Measurements from ENCODE around the gene KRT16. TPM values are rescaled to one million over a fixed set of nuclear protein-coding genes. Genes with fewer than 3 reads are reported as not detected.
A peak's percentile ranks its signal among the peaks of the same experiment; 100 is the strongest.

Gene KRT16
- total and polyA plus RNA-seq, 2 of the 8 experiments (the other 6 are each of a cell fraction or from before 2014, with no cell fraction given) = not detected

DNA sequence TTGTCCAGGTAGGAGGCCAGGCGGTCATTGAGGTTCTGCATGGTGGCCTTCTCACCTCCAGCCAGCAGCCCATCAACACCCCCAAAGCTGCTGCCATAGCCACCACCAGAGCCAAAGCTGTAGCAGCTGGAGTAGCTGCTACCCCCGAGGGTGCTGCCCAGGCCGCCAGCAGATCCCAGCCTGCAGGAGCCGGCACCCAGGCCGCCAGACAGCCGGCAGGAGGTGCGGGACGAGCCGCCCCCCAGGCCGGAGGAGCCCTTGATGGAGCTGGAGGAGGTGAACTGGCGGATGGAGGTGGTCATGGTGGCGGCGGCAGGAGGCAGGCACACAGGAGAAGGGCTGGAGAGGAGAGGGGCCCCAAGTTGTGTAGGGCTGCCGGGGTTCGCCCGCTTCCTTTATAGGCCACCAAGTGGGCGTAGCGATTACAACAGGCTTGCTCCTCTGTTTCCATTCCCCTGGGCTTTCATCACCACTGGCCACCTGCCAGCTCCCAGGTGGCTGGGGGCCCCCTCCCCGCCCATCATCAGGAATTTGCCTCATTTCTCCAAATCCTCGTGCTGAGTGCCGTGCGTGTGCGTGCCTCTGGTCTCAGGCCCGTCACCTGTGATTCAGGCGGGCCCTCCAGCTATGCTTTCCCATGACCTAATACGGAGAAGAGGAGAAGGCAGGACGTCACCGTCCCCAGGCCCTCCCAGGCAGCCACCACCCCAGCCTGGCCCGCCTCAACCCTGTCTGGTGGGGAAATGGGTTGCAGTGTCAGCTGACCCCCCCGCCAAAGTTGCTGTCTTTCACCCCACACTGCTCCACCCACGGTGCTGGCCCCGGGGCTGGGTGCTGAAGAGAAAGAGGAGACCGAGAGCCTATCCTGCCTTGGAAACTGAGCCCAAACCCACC is 11.9 kb upstream of the KRT16 start, which contains the start of gene KRT17:
Gene KRT17 (minus strand): TSS at position 368 of the 894 bp plus-strand sequence. CDS start 66 bp downstream, at position 302.
- Histone ChIP-seq H3K79me1 (ENCODE audit: low read depth, low read length) (no peaks in the 10 kb centered on the region), H3K23ac (ENCODE audit: insufficient read length) (no peak within 1 kb of the TSS), H3K18ac (ENCODE audit: extremely low read depth, low read length) (no peak within 1 kb of the TSS), H3K4me2 (ENCODE audit: insufficient read depth in 1 of 2, low read depth in 2 of 2, low read length in 2 of 2) (no peak within 1 kb of the TSS), H2BK20ac (ENCODE audit: low read length) (no peak within 1 kb of the TSS), H4K91ac (replicated peaks; ENCODE audit: insufficient read length, low read length) (no peak within 1 kb of the TSS), H3K79me2 (ENCODE audit: control insufficient read depth in 1 of 2, insufficient read depth in 2 of 2, low read length in 2 of 2) (no peaks in the 10 kb centered on the region), H3K9me3 (ENCODE audit: insufficient read depth in 2 of 2, low read depth in 1 of 2, low read length in 1 of 2) (no peaks in the 10 kb centered on the region), H3K36me3 (ENCODE audit: control insufficient read depth in 2 of 4, insufficient read depth in 4 of 4, low read length in 3 of 4) (no peaks in the 10 kb centered on the region), H3K27ac (ENCODE audit: low read depth, low read length) (no peak within 1 kb of the TSS), H3K4me3 (ENCODE audit: extremely low read depth in 1 of 4, insufficient read depth in 2 of 4, low read depth in 3 of 4, low read length in 4 of 4) (no peak within 1 kb of the TSS), H3K56ac (replicated peaks; ENCODE audit: insufficient read length, low read depth, low read length) (no peak within 1 kb of the TSS), H2BK12ac (ENCODE audit: low read depth, low read length) (no peak within 1 kb of the TSS; the same call in 1 of the 2 replicates), H2AFZ (ENCODE audit: low read length) (no peak within 1 kb of the TSS), H3K14ac (ENCODE audit: insufficient read length) (no peak within 1 kb of the TSS), H4K8ac (ENCODE audit: extremely low read depth, insufficient read depth, low read length) (no peak within 1 kb of the TSS), H3K9ac (replicated peaks in 1 of 4; ENCODE audit: extremely low read depth in 1 of 4, low read depth in 3 of 4, low read length in 3 of 4) (no peak within 1 kb of the TSS), H2BK15ac (ENCODE audit: low read length) (no peak within 1 kb of the TSS), H3K4me1 (replicated peaks in 1 of 4; ENCODE audit: control insufficient read depth in 3 of 4, insufficient read depth in 4 of 4, low read length in 3 of 4) (peaks cover 0 to 6% (median 0%) of the 10 kb centered on the region in 4 experiments; a peak in 1 of 7 replicates), H4K20me1 (replicated peaks in 1 of 2; ENCODE audit: control insufficient read depth in 1 of 2, insufficient read depth in 2 of 2, low read length in 2 of 2) (no peaks in the 10 kb centered on the region), H4K5ac (ENCODE audit: insufficient read length, low read depth, low read length) (no peak within 1 kb of the TSS), H2BK5ac (ENCODE audit: low read depth, low read length) (no peak within 1 kb of the TSS), H3K23me2 (ENCODE audit: low read depth, low read length) (no peaks in the 10 kb centered on the region), H2BK120ac (replicated peaks; ENCODE audit: low read depth, low read length) (no peak within 1 kb of the TSS), H2AK5ac (ENCODE audit: low read depth, low read length) (no peak within 1 kb of the TSS; the same call in 1 of the 2 replicates), H3K4ac (replicated peaks; ENCODE audit: insufficient read length, low read depth, low read length) (no peak within 1 kb of the TSS), H3K27me3 (replicated peaks in 1 of 4; ENCODE audit: control insufficient read depth in 3 of 4, extremely low read depth in 1 of 4, insufficient read depth in 3 of 4, low read length in 3 of 4) (no peaks in the 10 kb centered on the region)
- POLR2A ChIA-PET (ENCODE audit: partially characterized antibody) = interaction anchor here (1.2 to 1.9 kb wide), 4 partner anchors 15 to 97 kb away, joined by 3 to 5 read pairs (median 4); partner anchors contain the start of gene KRT19
- TF ChIP-seq GTF2F1 (IDR thresholded peaks at IDR 0.05; ENCODE audit: borderline replicate concordance, low read depth, low read length) = no peak
- TF ChIP-seq, protein P1, sequence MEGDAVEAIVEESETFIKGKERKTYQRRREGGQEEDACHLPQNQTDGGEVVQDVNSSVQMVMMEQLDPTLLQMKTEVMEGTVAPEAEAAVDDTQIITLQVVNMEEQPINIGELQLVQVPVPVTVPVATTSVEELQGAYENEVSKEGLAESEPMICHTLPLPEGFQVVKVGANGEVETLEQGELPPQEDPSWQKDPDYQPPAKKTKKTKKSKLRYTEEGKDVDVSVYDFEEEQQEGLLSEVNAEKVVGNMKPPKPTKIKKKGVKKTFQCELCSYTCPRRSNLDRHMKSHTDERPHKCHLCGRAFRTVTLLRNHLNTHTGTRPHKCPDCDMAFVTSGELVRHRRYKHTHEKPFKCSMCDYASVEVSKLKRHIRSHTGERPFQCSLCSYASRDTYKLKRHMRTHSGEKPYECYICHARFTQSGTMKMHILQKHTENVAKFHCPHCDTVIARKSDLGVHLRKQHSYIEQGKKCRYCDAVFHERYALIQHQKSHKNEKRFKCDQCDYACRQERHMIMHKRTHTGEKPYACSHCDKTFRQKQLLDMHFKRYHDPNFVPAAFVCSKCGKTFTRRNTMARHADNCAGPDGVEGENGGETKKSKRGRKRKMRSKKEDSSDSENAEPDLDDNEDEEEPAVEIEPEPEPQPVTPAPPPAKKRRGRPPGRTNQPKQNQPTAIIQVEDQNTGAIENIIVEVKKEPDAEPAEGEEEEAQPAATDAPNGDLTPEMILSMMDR (IDR thresholded peaks at IDR 0.05; ENCODE audit: control extremely low read depth in 1 of 3, insufficient read depth in 1 of 3, low read depth in 1 of 3, low read length in 3 of 3) = peak in 2 of 3 experiments; percentile 10 to 23; a peak in 2 of 4 replicates
- 0 out of 4 replicates have a peak, but pooled peaks of 1 of the 2 experiments have one; percentile 18 for TF ChIP-seq RAD21 (IDR thresholded peaks at IDR 0.05 in 1 of 2, conservative IDR thresholded peaks at IDR 0.05 in 1 of 2; ENCODE audit: low read depth in 2 of 2, low read length in 2 of 2)
- CTCF ChIA-PET (ENCODE audit: partially characterized antibody) = interaction anchor here (0.6 to 14.5 kb wide), 18 partner anchors 10 to 782 kb away, joined by 3 to 103 read pairs (median 4); partner anchors contain the start of gene KRT9
- FAIRE-seq (no peak), DNase-seq (ENCODE audit: low read depth in 1 of 2, low spot score in 2 of 2) (no peak)
- 92% methylated on average over 24 of the region's 33 CpGs; no CpG with 5 or more reads in 1 of the 2 experiments for WGBS, 2 experiments (ENCODE audit: extremely low coverage in 1 of 2, insufficient coverage in 1 of 2, insufficient read length in 1 of 2, insufficient replicate concordance in 2 of 2, low coverage in 1 of 2, low lambda C conversion rate in 2 of 2, missing lambda C conversion rate in 1 of 2)

Measured in H1 (cell line).